K562 (cell line): ENCODE measurements around the gene GPX5. TPM values are rescaled to one million over a fixed set of nuclear protein-coding genes. Genes with fewer than 3 reads are reported as not detected.

ENCODE experiments used
- CEBPG ChIP-seq, 3 experiments: fragments of 200-800 bp in 1 of 3; sonication (Bioruptor generic) in 1 of 3; sonication (generic) in 1 of 3; formaldehyde crosslinking in 1 of 3; IDR thresholded peaks in 2 of 3; conservative IDR thresholded peaks in 1 of 3; 2 replicates each; pipeline versions ENCODE4 v1.6.1 to v1.8.0; 2016 to 2022; ENCODE audit warnings: missing compliant biosample characterization in 2 of 3, missing genetic modification characterization in 2 of 3, mild to moderate bottlenecking in 1 of 3, missing genetic modification reagents in 1 of 3
- HIVEP1 ChIP-seq: fragments of 250-450 bp; sonication (Bioruptor Pico); IDR thresholded peaks from 2 replicates; pipeline ENCODE4 v1.4.0; 2020; ENCODE audit warnings: mild to moderate bottlenecking
- MECOM ChIP-seq: fragments of 250-450 bp; sonication (Bioruptor Pico); IDR thresholded peaks from 2 replicates; pipeline ENCODE4 v1.8.0; 2022; ENCODE audit warnings: inconsistent platforms
- PYGO2 ChIP-seq: fragments of 450-650 bp; IDR thresholded peaks from 2 replicates; pipeline ENCODE4 v1.6.1; 2016; ENCODE audit warnings: mild to moderate bottlenecking, missing genetic modification characterization, moderate library complexity, missing compliant biosample characterization
- SMAD3 ChIP-seq: fragments of 450-650 bp; formaldehyde crosslinking; conservative IDR thresholded peaks from 2 replicates; pipeline ENCODE4 v1.4.0; 2020; ENCODE audit warnings: mild to moderate bottlenecking
- SMAD4 ChIP-seq: fragments of 250-450 bp; sonication (Bioruptor Pico); conservative IDR thresholded peaks from 2 replicates; pipeline ENCODE4 v1.8.0; 2021; ENCODE audit warnings: inconsistent platforms, mild to moderate bottlenecking, moderate library complexity
- SMARCE1 ChIP-seq: fragments of 450-650 bp; IDR thresholded peaks from 2 replicates; pipeline ENCODE4 v1.7.1; 2016; ENCODE audit warnings: mild to moderate bottlenecking
- ZNF76 ChIP-seq: fragments of 250-450 bp; sonication (Bioruptor Pico); IDR thresholded peaks from 2 replicates; pipeline ENCODE4 v1.4.0; 2020; ENCODE audit warnings: mild to moderate bottlenecking, moderate library complexity, borderline replicate concordance
- ZNF766 ChIP-seq: fragments of 200-800 bp; sonication (Bioruptor generic); conservative IDR thresholded peaks from 2 replicates; pipeline ENCODE4 v1.6.1; 2016; ENCODE audit warnings: missing genetic modification characterization, missing compliant biosample characterization
- polyA plus RNA-seq, 8 experiments: library from polyadenylated mRNA; depleted of rRNA in 4 of 8; stranded (reverse) in 5 of 8; unstranded in 3 of 8; fragments of >200 nt; fragmentation: Nextera tagmentation in 2 of 8; fragmentation: Illumina TruSeq in 1 of 8; extraction: Ambion mirVana in 2 of 8; extraction: Trizol in 1 of 8; gene quantifications; 2 replicates each; pipeline versions ENCODE4 v1.2.1 to v1.2.3, GENCODE V29; 2011 to 2014; ENCODE audit warnings: inconsistent platforms in 1 of 8, missing spikeins in 1 of 8
- total RNA-seq, 7 experiments: library from RNA; depleted of rRNA in 6 of 7; stranded (reverse); fragments of >200 nt in 6 of 7; fragmentation: Illumina TruSeq in 2 of 7; extraction: Trizol in 2 of 7; gene quantifications; 2 replicates each; pipeline versions ENCODE4 v1.2.1 to v1.2.3, GENCODE V29; 2011 to 2021; ENCODE audit warnings: low replicate concordance in 1 of 7
- TF ChIP-seq, protein P1 (sequence below), 3 experiments: fragments of 200-800 bp in 1 of 3; sonication (Bioruptor generic) in 1 of 3; sonication (generic) in 1 of 3; formaldehyde crosslinking in 1 of 3; IDR thresholded peaks; 2 replicates each; pipeline versions ENCODE4 v1.6.1 to v1.8.0; 2016 to 2022; ENCODE audit warnings: mild to moderate bottlenecking in 2 of 3, missing compliant biosample characterization in 2 of 3, missing genetic modification characterization in 2 of 3, missing genetic modification reagents in 1 of 3
- TF ChIP-seq, protein P2 (sequence below): fragments of 200-800 bp; sonication (Bioruptor generic); IDR thresholded peaks from 2 replicates; pipeline ENCODE4 v1.6.1; 2016; ENCODE audit warnings: missing genetic modification characterization, missing compliant biosample characterization
- TF ChIP-seq, protein P3 (sequence below), 2 experiments: fragments of 250-450 bp in 1 of 2; fragments of 450-650 bp in 1 of 2; sonication (Bioruptor Pico) in 1 of 2; IDR thresholded peaks; 2 replicates each; pipeline versions ENCODE4 v1.6.1 to v1.8.0; 2016 to 2021; ENCODE audit warnings: mild to moderate bottlenecking in 2 of 2, moderate library complexity in 2 of 2, missing compliant biosample characterization in 1 of 2, missing genetic modification characterization in 1 of 2
- TF ChIP-seq, protein P4 (sequence below), 2 experiments: fragments of 200-800 bp in 1 of 2; sonication (Bioruptor generic) in 1 of 2; sonication (generic) in 1 of 2; formaldehyde crosslinking in 1 of 2; IDR thresholded peaks in 1 of 2; conservative IDR thresholded peaks in 1 of 2; 2 replicates each; pipeline versions ENCODE4 v1.5.0 to v1.6.1; 2016 to 2020; ENCODE audit warnings: missing compliant biosample characterization in 1 of 2, missing genetic modification characterization in 1 of 2, missing genetic modification reagents in 1 of 2
- TF ChIP-seq, protein P5 (sequence below): fragments of 450-650 bp; formaldehyde crosslinking; IDR thresholded peaks from 2 replicates; pipeline ENCODE4 v1.4.0; 2022; ENCODE audit warnings: mild to moderate bottlenecking, moderate library complexity

The GPX5 gene
- total and polyA plus RNA-seq, 9 of the 15 experiments (the other 6 are each of a cell fraction or from before 2014, with no cell fraction given) = 0.07 to 0.18 (median 0.15) TPM; not detected in 6

DNA sequence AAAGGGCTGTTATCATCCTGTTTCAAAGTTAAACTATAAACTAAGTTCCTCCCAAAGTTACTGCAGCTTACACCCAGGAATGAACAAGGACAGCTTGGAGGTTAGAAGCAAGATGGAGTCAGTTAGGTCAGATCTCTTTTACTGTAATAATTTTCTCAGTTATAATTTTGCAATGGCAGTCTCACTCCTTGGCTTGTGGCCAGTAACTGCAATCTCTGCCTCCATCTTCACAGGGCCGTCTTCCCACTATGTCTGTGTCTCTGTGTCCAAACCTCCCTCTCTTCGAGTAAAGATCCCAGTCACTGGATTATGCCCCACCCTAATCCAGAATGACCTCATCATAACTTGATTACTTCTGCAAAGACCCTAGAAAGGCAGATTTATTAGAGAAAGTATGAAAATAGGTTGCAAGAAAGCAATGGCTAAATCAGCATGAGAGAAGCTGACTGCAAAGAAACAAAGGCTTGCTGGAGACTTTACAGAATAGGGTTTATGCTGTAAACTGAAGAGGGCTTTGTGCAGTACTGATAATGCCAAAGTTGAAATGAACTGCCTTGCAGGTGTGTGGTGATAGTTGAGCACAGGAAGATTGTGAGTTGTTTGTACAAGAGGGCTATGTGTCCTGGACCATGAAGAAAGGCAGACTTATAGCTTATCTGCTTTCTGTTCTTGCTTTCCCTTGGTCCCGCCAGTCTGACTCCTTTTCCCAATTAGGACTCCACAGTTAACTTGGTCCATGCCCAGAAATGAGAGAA lies 38.5 kb upstream of the GPX5 start (continued):
- TF ChIP-seq, protein P1, sequence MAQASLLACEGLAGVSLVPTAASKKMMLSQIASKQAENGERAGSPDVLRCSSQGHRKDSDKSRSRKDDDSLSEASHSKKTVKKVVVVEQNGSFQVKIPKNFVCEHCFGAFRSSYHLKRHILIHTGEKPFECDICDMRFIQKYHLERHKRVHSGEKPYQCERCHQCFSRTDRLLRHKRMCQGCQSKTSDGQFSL (CRISPR knock-in tag; IDR thresholded peaks at IDR 0.05) = no peak
- TF ChIP-seq, protein P1 (tag; IDR thresholded peaks at IDR 0.05) = peak in 1 of 2 experiments; percentile 91; a peak in 2 of 4 replicates
- peak; percentile 57; the same call in 1 of the 2 replicates for TF ChIP-seq MECOM (CRISPR knock-in tag)
- peak; percentile 94 for TF ChIP-seq SMAD3 (CRISPR knock-in tag)
- TF ChIP-seq, protein P2, sequence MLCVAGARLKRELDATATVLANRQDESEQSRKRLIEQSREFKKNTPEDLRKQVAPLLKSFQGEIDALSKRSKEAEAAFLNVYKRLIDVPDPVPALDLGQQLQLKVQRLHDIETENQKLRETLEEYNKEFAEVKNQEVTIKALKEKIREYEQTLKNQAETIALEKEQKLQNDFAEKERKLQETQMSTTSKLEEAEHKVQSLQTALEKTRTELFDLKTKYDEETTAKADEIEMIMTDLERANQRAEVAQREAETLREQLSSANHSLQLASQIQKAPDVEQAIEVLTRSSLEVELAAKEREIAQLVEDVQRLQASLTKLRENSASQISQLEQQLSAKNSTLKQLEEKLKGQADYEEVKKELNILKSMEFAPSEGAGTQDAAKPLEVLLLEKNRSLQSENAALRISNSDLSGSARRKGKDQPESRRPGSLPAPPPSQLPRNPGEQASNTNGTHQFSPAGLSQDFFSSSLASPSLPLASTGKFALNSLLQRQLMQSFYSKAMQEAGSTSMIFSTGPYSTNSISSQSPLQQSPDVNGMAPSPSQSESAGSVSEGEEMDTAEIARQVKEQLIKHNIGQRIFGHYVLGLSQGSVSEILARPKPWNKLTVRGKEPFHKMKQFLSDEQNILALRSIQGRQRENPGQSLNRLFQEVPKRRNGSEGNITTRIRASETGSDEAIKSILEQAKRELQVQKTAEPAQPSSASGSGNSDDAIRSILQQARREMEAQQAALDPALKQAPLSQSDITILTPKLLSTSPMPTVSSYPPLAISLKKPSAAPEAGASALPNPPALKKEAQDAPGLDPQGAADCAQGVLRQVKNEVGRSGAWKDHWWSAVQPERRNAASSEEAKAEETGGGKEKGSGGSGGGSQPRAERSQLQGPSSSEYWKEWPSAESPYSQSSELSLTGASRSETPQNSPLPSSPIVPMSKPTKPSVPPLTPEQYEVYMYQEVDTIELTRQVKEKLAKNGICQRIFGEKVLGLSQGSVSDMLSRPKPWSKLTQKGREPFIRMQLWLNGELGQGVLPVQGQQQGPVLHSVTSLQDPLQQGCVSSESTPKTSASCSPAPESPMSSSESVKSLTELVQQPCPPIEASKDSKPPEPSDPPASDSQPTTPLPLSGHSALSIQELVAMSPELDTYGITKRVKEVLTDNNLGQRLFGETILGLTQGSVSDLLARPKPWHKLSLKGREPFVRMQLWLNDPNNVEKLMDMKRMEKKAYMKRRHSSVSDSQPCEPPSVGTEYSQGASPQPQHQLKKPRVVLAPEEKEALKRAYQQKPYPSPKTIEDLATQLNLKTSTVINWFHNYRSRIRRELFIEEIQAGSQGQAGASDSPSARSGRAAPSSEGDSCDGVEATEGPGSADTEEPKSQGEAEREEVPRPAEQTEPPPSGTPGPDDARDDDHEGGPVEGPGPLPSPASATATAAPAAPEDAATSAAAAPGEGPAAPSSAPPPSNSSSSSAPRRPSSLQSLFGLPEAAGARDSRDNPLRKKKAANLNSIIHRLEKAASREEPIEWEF (CRISPR knock-in tag) = 0 out of 2 replicates have a peak, but pooled peaks have one; percentile 62
- 0 out of 2 replicates have a peak, but pooled peaks have one; percentile 82 for TF ChIP-seq ZNF76 (CRISPR knock-in tag)
- TF ChIP-seq, protein P3, sequence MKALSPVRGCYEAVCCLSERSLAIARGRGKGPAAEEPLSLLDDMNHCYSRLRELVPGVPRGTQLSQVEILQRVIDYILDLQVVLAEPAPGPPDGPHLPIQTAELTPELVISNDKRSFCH (CRISPR knock-in tag; IDR thresholded peaks at IDR 0.05) = no peak; the same call in 1 of the 2 replicates
- TF ChIP-seq, protein P3 (tag; IDR thresholded peaks at IDR 0.05) = peak; percentile 83
- TF ChIP-seq SMARCE1 = 0 out of 2 replicates have a peak, but pooled peaks have one; percentile 19
- TF ChIP-seq PYGO2 (tag) = peak; percentile 89
- TF ChIP-seq, protein P4, sequence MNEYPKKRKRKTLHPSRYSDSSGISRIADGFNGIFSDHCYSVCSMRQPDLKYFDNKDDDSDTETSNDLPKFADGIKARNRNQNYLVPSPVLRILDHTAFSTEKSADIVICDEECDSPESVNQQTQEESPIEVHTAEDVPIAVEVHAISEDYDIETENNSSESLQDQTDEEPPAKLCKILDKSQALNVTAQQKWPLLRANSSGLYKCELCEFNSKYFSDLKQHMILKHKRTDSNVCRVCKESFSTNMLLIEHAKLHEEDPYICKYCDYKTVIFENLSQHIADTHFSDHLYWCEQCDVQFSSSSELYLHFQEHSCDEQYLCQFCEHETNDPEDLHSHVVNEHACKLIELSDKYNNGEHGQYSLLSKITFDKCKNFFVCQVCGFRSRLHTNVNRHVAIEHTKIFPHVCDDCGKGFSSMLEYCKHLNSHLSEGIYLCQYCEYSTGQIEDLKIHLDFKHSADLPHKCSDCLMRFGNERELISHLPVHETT (CRISPR knock-in tag; conservative IDR thresholded peaks at IDR 0.05 in 1 of 2, IDR thresholded peaks at IDR 0.05 in 1 of 2) = peak in 1 of 2 experiments; percentile 94; a peak in 2 of 4 replicates
- TF ChIP-seq SMAD4 = peak; percentile 93
- TF ChIP-seq, protein P5, sequence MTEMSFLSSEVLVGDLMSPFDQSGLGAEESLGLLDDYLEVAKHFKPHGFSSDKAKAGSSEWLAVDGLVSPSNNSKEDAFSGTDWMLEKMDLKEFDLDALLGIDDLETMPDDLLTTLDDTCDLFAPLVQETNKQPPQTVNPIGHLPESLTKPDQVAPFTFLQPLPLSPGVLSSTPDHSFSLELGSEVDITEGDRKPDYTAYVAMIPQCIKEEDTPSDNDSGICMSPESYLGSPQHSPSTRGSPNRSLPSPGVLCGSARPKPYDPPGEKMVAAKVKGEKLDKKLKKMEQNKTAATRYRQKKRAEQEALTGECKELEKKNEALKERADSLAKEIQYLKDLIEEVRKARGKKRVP (CRISPR knock-in tag) = peak; percentile 64; the same call in 1 of the 2 replicates
- TF ChIP-seq ZNF766 (CRISPR knock-in tag) = peak; percentile 93
- no peak for TF ChIP-seq CEBPG (CRISPR knock-in tag; IDR thresholded peaks at IDR 0.05)
- TF ChIP-seq CEBPG (tag; conservative IDR thresholded peaks at IDR 0.05 in 1 of 2, IDR thresholded peaks at IDR 0.05 in 1 of 2) = peak in 1 of 2 experiments; percentile 45; a peak in 1 of 4 replicates
- TF ChIP-seq HIVEP1 = peak; percentile 57; the same call in 1 of the 2 replicates
